DND-41 (cell line): Measurements from ENCODE around the gene EPHA1.

Experiments used
- CTCF ChIP-seq: IDR thresholded peaks from 2 replicates; pipeline ENCODE4 v1.5.1; 2012; ENCODE audit warnings: borderline replicate concordance, low read length, moderate library complexity, mild to moderate bottlenecking; ENCODE audit not compliant: poor library complexity, severe bottlenecking; ENCODE audit errors: extremely low read depth
- EZH2 ChIP-seq: IDR thresholded peaks from 3 replicates; pipeline ENCODE4 v1.6.1; 2012; ENCODE audit warnings: borderline replicate concordance, low read depth, mild to moderate bottlenecking, moderate library complexity, low read length, inconsistent platforms; ENCODE audit not compliant: severe bottlenecking

GRCh38 chr7:143367972-143368371 is 40.7 kb downstream of the EPHA1 start:
- TF ChIP-seq CTCF (no peak), EZH2 (no peak)
